GM19397 (cell line): ENCODE measurements around the gene SNN.

ENCODE experiments used
- ATAC-seq: cut with Tn5 transposase; IDR thresholded peaks from one replicate; pipeline ENCODE4 v1.9.1; 2021; ENCODE audit warnings: mild to moderate bottlenecking, moderate library complexity; ENCODE audit not compliant: unreplicated experiment

The SNN gene

DNA sequence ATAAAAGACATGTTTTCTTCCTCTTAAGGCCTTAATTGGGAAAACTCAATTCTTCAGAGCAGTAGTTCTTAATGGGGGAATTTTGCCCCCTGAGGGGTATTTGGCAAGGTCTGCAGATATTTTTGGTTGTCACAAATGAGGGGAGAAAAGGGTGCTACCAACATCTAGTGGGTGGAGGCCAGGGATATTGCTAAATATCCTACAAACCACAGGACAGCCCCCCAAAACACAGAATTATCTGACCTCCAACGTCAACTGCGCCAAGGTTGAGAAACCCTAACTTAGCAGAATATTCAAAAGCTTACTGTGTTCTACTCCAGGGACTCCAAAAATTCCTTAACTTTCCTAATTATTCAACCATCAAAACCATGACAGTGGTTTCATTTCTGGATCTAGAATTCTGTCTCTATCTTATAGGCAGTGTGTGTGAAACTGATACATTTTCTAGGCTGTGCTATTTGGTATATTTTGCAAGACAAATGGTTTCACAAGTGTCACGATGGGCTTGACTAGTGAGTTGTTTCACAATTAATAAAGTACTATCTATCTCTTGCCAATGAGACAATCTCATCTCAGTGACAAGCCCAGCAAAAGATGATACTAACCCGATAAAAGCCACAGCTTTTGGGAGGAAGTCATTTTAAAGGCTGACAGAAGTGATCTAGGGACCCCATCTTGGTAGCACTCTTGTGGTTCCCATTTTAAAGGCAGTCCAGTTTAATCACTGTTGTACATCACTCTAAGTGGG lies 59.7 kb downstream of the SNN start:
- no peak for ATAC-seq
